Esophagus squamous epithelium (tissue), 4 donors: ENCODE measurements around the gene GMPR2.

ENCODE experiments used
- CTCF ChIP-seq, 6 experiments: fragments of 450-650 bp in 4 of 6; fragments of 200-600 bp in 2 of 6; sonication (generic) in 2 of 6; IDR thresholded peaks; one replicate each; pipeline ENCODE4 v1.5.1; 2016 to 2019; ENCODE audit warnings: antibody characterized with exemption in 6 of 6, mild to moderate bottlenecking in 4 of 6, moderate library complexity in 4 of 6
- POLR2A ChIP-seq, 4 donors: fragments of 450-650 bp; IDR thresholded peaks; one replicate each; pipeline ENCODE4 v1.6.1; 2017; ENCODE audit warnings: antibody characterized with exemption in 4 of 4, mild to moderate bottlenecking in 4 of 4, moderate library complexity in 3 of 4

GRCh38 chr14:24216345-24216699, 16.4 kb upstream of the GMPR2 start:
- TF ChIP-seq CTCF (IDR thresholded peaks at IDR 0.05) (no peak), POLR2A (IDR thresholded peaks at IDR 0.05) (no peak)
